Transverse colon (tissue), 3 donors: ENCODE measurements around the gene TMEM108.

Experiments
- POLR2A ChIP-seq: fragments of 450-650 bp; IDR thresholded peaks from one replicate; pipeline ENCODE4 v1.6.1; 2016; ENCODE audit warnings: antibody characterized with exemption, mild to moderate bottlenecking, moderate library complexity
- POLR2AphosphoS5 ChIP-seq, 3 donors: sonication (generic); formaldehyde crosslinking; IDR thresholded peaks; one replicate each; pipeline ENCODE4 v1.6.1; 2016; ENCODE audit warnings: antibody characterized with exemption in 3 of 3

- TF ChIP-seq POLR2AphosphoS5 (IDR thresholded peaks at IDR 0.05), result no peak
- no peak for TF ChIP-seq POLR2A
Observed at GRCh38 chr3:133189893-133190292, 151.7 kb downstream of the TMEM108 start.
